Hippocampal formation (tissue), 2 donors: ENCODE data around the gene C16orf89.

Experiments used
- DNase-seq, 2 donors: peaks; one replicate each; lab custom pipeline; 2025; lab: John Stamatoyannopoulos, UW

The C16orf89 gene

GRCh38 chr16:5003828-5004227 is 61.9 kb downstream of the C16orf89 start:
- no peak for DNase-seq

DNA sequence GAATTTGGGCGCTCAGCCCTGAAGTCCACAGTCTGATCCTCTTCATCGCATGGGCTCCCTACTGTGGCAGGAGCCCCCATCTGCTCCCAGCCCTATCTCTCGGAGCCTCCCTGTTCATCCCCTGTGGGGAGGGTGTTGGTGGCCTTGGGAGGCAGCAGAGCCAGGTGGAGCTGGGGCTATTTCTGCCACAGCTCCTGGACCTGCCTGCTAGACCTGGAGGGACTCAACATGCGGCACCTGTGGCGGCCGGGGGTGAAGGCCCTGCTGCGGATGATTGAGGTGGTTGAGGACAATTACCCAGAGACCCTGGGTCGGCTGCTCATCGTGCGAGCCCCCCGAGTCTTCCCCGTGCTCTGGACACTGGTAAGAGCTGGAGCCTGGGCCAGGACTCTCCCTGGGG is 62.5 kb downstream of the C16orf89 start:
- no peak for DNase-seq

- DNase-seq = no peak
Measured at GRCh38 chr16:5002699-5003143, 63.0 kb downstream of the C16orf89 start.

- no peak for DNase-seq
Measured at GRCh38 chr16:5001986-5002385, 63.8 kb downstream of the C16orf89 start.

DNA sequence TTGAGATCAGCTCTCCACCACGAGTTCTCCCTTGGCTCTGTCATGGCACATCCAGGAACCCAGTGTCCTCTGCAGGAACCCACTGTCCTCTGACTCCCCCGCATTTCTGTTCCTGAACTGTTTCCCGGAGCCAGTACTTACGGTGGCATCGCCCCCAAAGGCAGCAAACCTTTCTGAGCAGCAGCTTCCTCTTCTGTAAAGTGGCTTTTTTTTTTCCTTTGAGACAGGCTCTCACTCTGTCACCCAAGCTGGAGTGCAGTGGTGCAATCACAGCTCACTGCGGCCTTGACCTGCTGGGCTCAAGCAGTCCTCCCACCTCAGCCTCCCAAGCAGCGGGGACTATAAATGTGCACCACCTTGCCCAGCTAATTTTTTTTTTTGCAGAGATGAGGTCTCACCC is 64.2 kb downstream of the C16orf89 start:
- DNase-seq = no peak

- no peak for DNase-seq
Measured at GRCh38 chr16:5000573-5001001, 65.2 kb downstream of the C16orf89 start.

DNA sequence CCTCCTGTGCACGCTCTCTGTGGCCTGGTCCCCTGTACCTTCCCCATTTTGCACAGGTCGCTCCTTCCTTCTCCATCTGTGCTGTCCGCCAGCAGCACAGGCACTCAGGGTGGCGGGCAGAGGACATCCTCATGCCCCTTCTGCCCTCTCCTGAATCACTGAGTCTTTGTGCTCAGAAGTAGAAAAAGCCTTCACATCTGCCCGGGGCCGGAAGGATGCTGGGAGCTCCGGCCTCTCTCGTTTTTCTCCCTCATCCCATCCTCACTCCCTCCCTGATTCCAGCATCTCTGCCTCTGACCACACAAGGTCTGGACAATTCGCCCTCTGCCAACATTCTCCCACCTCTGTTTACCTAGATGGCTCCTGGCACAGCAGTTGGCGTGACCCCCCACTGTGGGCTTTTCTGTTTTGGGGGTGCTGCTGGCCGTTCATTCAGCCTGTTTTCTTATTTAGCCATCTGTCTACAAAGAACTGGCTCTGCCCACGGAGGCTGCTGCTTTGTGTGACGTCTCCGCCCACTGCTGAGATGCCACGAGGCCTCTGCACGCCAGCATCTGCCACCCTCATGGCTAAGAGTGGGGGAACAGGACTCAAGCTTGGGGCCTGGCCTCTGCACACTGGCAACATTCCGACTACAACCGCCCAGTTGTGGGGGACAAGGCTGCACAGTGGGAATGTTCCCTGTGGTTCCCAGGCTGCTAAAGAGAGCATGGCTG is 70.9 kb downstream of the C16orf89 start:
- DNase-seq = peak; percentile 80 to 82
